K562 (cell line): ENCODE data around the gene KBTBD2. TPM values are rescaled to one million over a fixed set of nuclear protein-coding genes. Genes with fewer than 3 reads are reported as not detected.

ENCODE experiments used
- CHD2 ChIP-seq: IDR thresholded peaks from 2 replicates; pipeline ENCODE4 v1.6.1; 2011; ENCODE audit warnings: low read depth, low read length
- GTF2F1 ChIP-seq: IDR thresholded peaks from 2 replicates; pipeline ENCODE4 v1.6.1; 2011; ENCODE audit warnings: low read depth, low read length, improper control_type of control experiment
- HNRNPH1 ChIP-seq: fragments of 200-400 bp; formaldehyde crosslinking; optimal IDR thresholded peaks from 2 replicates; pipeline ENCODE3; 2017; ENCODE audit warnings: low read depth, mild to moderate bottlenecking, low read length, moderate library complexity
- JUN ChIP-seq, 2 experiments: sonication (generic) in 1 of 2; formaldehyde crosslinking in 1 of 2; IDR thresholded peaks; 2 replicates each; pipeline versions ENCODE4 v1.6.1 to v1.8.0; 2012 to 2022; ENCODE audit warnings: borderline replicate concordance in 2 of 2, mild to moderate bottlenecking in 2 of 2, improper control_type of control experiment in 1 of 2, low read depth in 1 of 2, low read length in 1 of 2, missing genetic modification reagents in 1 of 2
- LEF1 ChIP-seq: fragments of 450-650 bp; IDR thresholded peaks from 2 replicates; pipeline ENCODE4 v1.6.1; 2016; ENCODE audit warnings: mild to moderate bottlenecking
- MEIS2 ChIP-seq: fragments of 450-650 bp; IDR thresholded peaks from 2 replicates; pipeline ENCODE4 v1.6.1; 2014; ENCODE audit warnings: mild to moderate bottlenecking; ENCODE audit not compliant: partially characterized antibody
- POLR2H ChIP-seq: IDR thresholded peaks from 2 replicates; pipeline ENCODE4 v1.6.1; 2016; ENCODE audit warnings: missing genetic modification characterization, low read depth, mild to moderate bottlenecking, control low read depth, missing compliant biosample characterization, moderate library complexity
- RBBP5 ChIP-seq: fragments of 200-600 bp; sonication (generic); IDR thresholded peaks from 2 replicates; pipeline ENCODE4 v1.6.1; 2012; ENCODE audit warnings: borderline replicate concordance, mild to moderate bottlenecking, low read length, control low read depth, inconsistent platforms; ENCODE audit not compliant: insufficient read depth, poor library complexity, severe bottlenecking
- RBM34 ChIP-seq: fragments of 200-400 bp; formaldehyde crosslinking; IDR thresholded peaks from 2 replicates; pipeline ENCODE4 v1.6.1; 2018; ENCODE audit warnings: low read length, borderline replicate concordance; ENCODE audit not compliant: insufficient read depth
- SREBF2 ChIP-seq: sonication (generic); formaldehyde crosslinking; IDR thresholded peaks from 2 replicates; pipeline ENCODE4 v1.4.0; 2020; ENCODE audit warnings: mild to moderate bottlenecking, missing genetic modification reagents
- TAF7 ChIP-seq: fragments of 450-650 bp; IDR thresholded peaks from 2 replicates; pipeline ENCODE4 v1.6.1; 2016; ENCODE audit warnings: missing genetic modification characterization, missing compliant biosample characterization
- ZFP1 ChIP-seq: fragments of 450-650 bp; formaldehyde crosslinking; IDR thresholded peaks from 2 replicates; pipeline ENCODE4 v1.4.0; 2020; ENCODE audit warnings: mild to moderate bottlenecking, mixed read lengths
- ZNF696 ChIP-seq: fragments of 250-450 bp; sonication (Bioruptor Pico); conservative IDR thresholded peaks from 2 replicates; pipeline ENCODE4 v1.4.0; 2020; ENCODE audit warnings: mild to moderate bottlenecking, moderate library complexity
- polyA plus RNA-seq, 8 experiments: library from polyadenylated mRNA; depleted of rRNA in 4 of 8; stranded (reverse) in 5 of 8; unstranded in 3 of 8; fragments of >200 nt; fragmentation: Nextera tagmentation in 2 of 8; fragmentation: Illumina TruSeq in 1 of 8; extraction: Ambion mirVana in 2 of 8; extraction: Trizol in 1 of 8; gene quantifications; 2 replicates each; pipeline versions ENCODE4 v1.2.1 to v1.2.3, GENCODE V29; 2011 to 2014; ENCODE audit warnings: inconsistent platforms in 1 of 8, missing spikeins in 1 of 8
- total RNA-seq, 7 experiments: library from RNA; depleted of rRNA in 6 of 7; stranded (reverse); fragments of >200 nt in 6 of 7; fragmentation: Illumina TruSeq in 2 of 7; extraction: Trizol in 2 of 7; gene quantifications; 2 replicates each; pipeline versions ENCODE4 v1.2.1 to v1.2.3, GENCODE V29; 2011 to 2021; ENCODE audit warnings: low replicate concordance in 1 of 7
- TF ChIP-seq, protein P1 (sequence below): fragments of 450-650 bp; IDR thresholded peaks from 2 replicates; pipeline ENCODE4 v1.6.1; 2017; ENCODE audit warnings: antibody characterized with exemption
- TF ChIP-seq, protein P2 (sequence below): fragments of 250-450 bp; sonication (Bioruptor Pico); IDR thresholded peaks from 2 replicates; pipeline ENCODE4 v1.5.0; 2020; ENCODE audit warnings: mild to moderate bottlenecking, borderline replicate concordance
- TF ChIP-seq, protein P3 (sequence below): fragments of 250-450 bp; sonication (Bioruptor Pico); IDR thresholded peaks from 2 replicates; pipeline ENCODE4 v1.8.0; 2022; ENCODE audit warnings: inconsistent platforms, mild to moderate bottlenecking, moderate library complexity, borderline replicate concordance
- TF ChIP-seq, protein P4 (sequence below): fragments of 450-650 bp; formaldehyde crosslinking; IDR thresholded peaks from 2 replicates; pipeline ENCODE4 v1.4.0; 2020; ENCODE audit warnings: mild to moderate bottlenecking, moderate library complexity
- TF ChIP-seq, protein P5 (sequence below), 3 experiments: IDR thresholded peaks in 2 of 3; conservative IDR thresholded peaks in 1 of 3; 2 replicates each; pipeline ENCODE4 v1.5.1; 2011 to 2012; ENCODE audit warnings: low read length in 3 of 3, mild to moderate bottlenecking in 3 of 3, control low read depth in 2 of 3, improper control_type of control experiment in 1 of 3, inconsistent platforms in 1 of 3, low read depth in 1 of 3, mixed read lengths in 1 of 3, moderate library complexity in 1 of 3; ENCODE audit not compliant: insufficient read depth in 2 of 3

The KBTBD2 gene
- total and polyA plus RNA-seq, 9 of the 15 experiments (the other 6 are each of a cell fraction or from before 2014, with no cell fraction given) = 22.8 to 62.2 (median 30.8) TPM

DNA sequence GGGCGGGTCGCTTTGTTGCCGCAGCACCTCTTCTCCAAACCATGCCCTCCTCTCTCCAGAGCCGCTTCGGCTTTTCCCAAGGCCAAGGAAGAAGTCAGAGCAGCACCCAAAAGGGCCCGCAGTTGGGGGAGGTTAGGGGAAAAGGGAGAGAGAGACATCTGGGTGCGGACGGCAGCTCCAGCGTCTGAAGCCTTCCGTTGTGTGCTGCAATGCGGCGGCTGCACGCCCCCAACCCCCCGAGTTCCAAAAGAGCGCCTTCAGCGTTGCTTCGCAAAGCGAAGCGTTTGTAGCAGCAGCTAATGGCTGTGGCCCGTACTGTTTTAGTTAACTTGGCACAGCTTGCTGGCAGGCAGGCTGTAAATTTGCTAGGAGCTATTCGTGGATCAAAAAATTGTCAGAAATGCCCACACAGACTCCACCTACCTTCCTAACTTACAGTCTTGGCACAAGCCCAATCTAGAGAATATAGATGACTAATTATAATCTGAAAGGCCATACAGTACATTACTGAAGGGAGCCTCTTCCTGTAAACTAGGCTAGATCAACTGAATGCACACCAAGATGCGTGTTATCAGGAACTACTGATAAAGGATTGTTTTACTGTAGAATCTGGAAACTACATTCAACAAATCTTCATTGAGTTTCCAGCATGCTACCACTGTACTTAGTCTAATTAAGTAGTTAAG, 1.1 kb upstream of the KBTBD2 start (continued):
- no peak for TF ChIP-seq HNRNPH1
- TF ChIP-seq RBBP5 = no peak
- TF ChIP-seq GTF2F1 = no peak
- TF ChIP-seq ZFP1 (CRISPR knock-in tag) = no peak
- TF ChIP-seq, protein P1, sequence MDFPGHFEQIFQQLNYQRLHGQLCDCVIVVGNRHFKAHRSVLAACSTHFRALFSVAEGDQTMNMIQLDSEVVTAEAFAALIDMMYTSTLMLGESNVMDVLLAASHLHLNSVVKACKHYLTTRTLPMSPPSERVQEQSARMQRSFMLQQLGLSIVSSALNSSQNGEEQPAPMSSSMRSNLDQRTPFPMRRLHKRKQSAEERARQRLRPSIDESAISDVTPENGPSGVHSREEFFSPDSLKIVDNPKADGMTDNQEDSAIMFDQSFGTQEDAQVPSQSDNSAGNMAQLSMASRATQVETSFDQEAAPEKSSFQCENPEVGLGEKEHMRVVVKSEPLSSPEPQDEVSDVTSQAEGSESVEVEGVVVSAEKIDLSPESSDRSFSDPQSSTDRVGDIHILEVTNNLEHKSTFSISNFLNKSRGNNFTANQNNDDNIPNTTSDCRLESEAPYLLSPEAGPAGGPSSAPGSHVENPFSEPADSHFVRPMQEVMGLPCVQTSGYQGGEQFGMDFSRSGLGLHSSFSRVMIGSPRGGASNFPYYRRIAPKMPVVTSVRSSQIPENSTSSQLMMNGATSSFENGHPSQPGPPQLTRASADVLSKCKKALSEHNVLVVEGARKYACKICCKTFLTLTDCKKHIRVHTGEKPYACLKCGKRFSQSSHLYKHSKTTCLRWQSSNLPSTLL = no peak
- TF ChIP-seq, protein P2, sequence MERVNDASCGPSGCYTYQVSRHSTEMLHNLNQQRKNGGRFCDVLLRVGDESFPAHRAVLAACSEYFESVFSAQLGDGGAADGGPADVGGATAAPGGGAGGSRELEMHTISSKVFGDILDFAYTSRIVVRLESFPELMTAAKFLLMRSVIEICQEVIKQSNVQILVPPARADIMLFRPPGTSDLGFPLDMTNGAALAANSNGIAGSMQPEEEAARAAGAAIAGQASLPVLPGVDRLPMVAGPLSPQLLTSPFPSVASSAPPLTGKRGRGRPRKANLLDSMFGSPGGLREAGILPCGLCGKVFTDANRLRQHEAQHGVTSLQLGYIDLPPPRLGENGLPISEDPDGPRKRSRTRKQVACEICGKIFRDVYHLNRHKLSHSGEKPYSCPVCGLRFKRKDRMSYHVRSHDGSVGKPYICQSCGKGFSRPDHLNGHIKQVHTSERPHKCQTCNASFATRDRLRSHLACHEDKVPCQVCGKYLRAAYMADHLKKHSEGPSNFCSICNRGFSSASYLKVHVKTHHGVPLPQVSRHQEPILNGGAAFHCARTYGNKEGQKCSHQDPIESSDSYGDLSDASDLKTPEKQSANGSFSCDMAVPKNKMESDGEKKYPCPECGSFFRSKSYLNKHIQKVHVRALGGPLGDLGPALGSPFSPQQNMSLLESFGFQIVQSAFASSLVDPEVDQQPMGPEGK = no peak
- TF ChIP-seq CHD2 = no peak
- TF ChIP-seq POLR2H = no peak
- TF ChIP-seq TAF7 (tag) = no peak
- TF ChIP-seq MEIS2 = peak; percentile 28
- TF ChIP-seq, protein P3, sequence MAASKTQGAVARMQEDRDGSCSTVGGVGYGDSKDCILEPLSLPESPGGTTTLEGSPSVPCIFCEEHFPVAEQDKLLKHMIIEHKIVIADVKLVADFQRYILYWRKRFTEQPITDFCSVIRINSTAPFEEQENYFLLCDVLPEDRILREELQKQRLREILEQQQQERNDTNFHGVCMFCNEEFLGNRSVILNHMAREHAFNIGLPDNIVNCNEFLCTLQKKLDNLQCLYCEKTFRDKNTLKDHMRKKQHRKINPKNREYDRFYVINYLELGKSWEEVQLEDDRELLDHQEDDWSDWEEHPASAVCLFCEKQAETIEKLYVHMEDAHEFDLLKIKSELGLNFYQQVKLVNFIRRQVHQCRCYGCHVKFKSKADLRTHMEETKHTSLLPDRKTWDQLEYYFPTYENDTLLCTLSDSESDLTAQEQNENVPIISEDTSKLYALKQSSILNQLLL (CRISPR knock-in tag) = no peak
- no peak for TF ChIP-seq RBM34
- no peak for TF ChIP-seq JUN (IDR thresholded peaks at IDR 0.05; ENCODE audit: borderline replicate concordance, low read depth, low read length)
- no peak for TF ChIP-seq JUN (CRISPR knock-in tag; IDR thresholded peaks at IDR 0.05; ENCODE audit: borderline replicate concordance)
- no peak for TF ChIP-seq ZNF696 (CRISPR knock-in tag)
- TF ChIP-seq SREBF2 = no peak
- TF ChIP-seq, protein P4, sequence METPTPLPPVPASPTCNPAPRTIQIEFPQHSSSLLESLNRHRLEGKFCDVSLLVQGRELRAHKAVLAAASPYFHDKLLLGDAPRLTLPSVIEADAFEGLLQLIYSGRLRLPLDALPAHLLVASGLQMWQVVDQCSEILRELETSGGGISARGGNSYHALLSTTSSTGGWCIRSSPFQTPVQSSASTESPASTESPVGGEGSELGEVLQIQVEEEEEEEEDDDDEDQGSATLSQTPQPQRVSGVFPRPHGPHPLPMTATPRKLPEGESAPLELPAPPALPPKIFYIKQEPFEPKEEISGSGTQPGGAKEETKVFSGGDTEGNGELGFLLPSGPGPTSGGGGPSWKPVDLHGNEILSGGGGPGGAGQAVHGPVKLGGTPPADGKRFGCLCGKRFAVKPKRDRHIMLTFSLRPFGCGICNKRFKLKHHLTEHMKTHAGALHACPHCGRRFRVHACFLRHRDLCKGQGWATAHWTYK = 0 out of 2 replicates have a peak, but pooled peaks have one; percentile 7
- peak; percentile 31; the same call in 1 of the 2 replicates for TF ChIP-seq LEF1
- TF ChIP-seq, protein P5, sequence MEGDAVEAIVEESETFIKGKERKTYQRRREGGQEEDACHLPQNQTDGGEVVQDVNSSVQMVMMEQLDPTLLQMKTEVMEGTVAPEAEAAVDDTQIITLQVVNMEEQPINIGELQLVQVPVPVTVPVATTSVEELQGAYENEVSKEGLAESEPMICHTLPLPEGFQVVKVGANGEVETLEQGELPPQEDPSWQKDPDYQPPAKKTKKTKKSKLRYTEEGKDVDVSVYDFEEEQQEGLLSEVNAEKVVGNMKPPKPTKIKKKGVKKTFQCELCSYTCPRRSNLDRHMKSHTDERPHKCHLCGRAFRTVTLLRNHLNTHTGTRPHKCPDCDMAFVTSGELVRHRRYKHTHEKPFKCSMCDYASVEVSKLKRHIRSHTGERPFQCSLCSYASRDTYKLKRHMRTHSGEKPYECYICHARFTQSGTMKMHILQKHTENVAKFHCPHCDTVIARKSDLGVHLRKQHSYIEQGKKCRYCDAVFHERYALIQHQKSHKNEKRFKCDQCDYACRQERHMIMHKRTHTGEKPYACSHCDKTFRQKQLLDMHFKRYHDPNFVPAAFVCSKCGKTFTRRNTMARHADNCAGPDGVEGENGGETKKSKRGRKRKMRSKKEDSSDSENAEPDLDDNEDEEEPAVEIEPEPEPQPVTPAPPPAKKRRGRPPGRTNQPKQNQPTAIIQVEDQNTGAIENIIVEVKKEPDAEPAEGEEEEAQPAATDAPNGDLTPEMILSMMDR (IDR thresholded peaks at IDR 0.05 in 2 of 3, conservative IDR thresholded peaks at IDR 0.05 in 1 of 3; ENCODE audit: insufficient read depth in 2 of 3, low read depth in 1 of 3, low read length in 3 of 3) = no peak
